RWPE2 (cell line): Measurements from ENCODE around the gene HERC4.

ENCODE experiments used
- ATAC-seq: fragments of 200-7000 bp; cut with Tn5 transposase; 3 replicates; pipeline ENCODE4 v1.9.1; 2021; ENCODE audit warnings: low read depth
- DNase-seq: peaks from one replicate; pipeline ENCODE4 v3.0.0-alpha.2; 2020; ENCODE audit warnings: low spot score
- H3K27ac ChIP-seq: fragments of 450-650 bp; 2 replicates; pipeline ENCODE4 v1.5.1; 2017; ENCODE audit warnings: mild to moderate bottlenecking; ENCODE audit not compliant: poor library complexity, severe bottlenecking
- H3K27me3 ChIP-seq: fragments of 250-450 bp; sonication (Bioruptor Pico); 2 replicates; pipeline ENCODE4 v1.5.1; 2021; ENCODE audit warnings: mild to moderate bottlenecking, moderate library complexity; ENCODE audit not compliant: insufficient read depth, poor library complexity, severe bottlenecking
- H3K36me3 ChIP-seq: fragments of 250-450 bp; sonication (Bioruptor Pico); 2 replicates; pipeline ENCODE4 v1.5.1; 2020; ENCODE audit warnings: low read depth, mild to moderate bottlenecking, moderate library complexity
- H3K4me1 ChIP-seq: fragments of 250-450 bp; sonication (Bioruptor Pico); 2 replicates; pipeline ENCODE4 v1.5.1; 2021; ENCODE audit warnings: mild to moderate bottlenecking, moderate library complexity; ENCODE audit not compliant: insufficient read depth, poor library complexity, severe bottlenecking
- H3K4me3 ChIP-seq: fragments of 250-450 bp; sonication (Bioruptor Pico); 2 replicates; pipeline ENCODE4 v1.5.1; 2021; ENCODE audit warnings: mild to moderate bottlenecking, moderate library complexity; ENCODE audit not compliant: severe bottlenecking
- H3K9me3 ChIP-seq: fragments of 250-450 bp; sonication (Bioruptor Pico); 2 replicates; pipeline ENCODE4 v1.5.1; 2021; ENCODE audit warnings: mild to moderate bottlenecking, moderate library complexity; ENCODE audit not compliant: severe bottlenecking
- TF ChIP-seq, protein P1 (sequence below): fragments of 450-650 bp; IDR thresholded peaks from one replicate; pipeline ENCODE4 v1.5.1; 2017; ENCODE audit warnings: mild to moderate bottlenecking, moderate library complexity; ENCODE audit not compliant: poor library complexity, severe bottlenecking

Gene HERC4

DNA sequence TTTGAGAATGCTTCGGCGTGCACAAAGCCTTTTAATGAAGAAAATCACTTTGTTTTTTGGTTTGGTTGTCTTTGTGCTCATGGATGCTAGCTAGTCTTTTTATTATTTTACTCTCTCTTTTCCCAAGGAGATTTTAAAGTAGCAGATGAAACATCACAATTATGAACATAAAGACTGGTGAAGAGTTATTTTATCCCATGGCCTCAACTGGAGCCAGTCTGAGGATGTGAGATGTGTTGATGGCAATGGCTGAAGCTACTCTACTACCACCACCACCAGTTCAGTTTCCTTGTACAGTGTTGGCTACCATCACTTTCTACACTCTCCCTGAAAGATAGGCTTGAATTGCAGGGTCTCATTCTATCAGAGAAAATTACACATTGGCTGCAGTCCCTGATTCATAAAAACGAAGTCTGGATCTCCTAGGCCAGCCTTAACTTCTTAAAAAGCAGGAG, 494 bp upstream of the HERC4 start:
- Histone ChIP-seq H3K4me3 (peak overlapping the region; percentile 72), H3K27me3 (no peaks in the 10 kb centered on the region), H3K36me3 (peaks cover 28% of the 10 kb centered on the region), H3K4me1 (peaks cover 32% of the 10 kb centered on the region), H3K27ac (peak overlapping the region; percentile 88), H3K9me3 (no peaks in the 10 kb centered on the region)
- ATAC-seq (no peak), DNase-seq (no peak)
- TF ChIP-seq, protein P1, sequence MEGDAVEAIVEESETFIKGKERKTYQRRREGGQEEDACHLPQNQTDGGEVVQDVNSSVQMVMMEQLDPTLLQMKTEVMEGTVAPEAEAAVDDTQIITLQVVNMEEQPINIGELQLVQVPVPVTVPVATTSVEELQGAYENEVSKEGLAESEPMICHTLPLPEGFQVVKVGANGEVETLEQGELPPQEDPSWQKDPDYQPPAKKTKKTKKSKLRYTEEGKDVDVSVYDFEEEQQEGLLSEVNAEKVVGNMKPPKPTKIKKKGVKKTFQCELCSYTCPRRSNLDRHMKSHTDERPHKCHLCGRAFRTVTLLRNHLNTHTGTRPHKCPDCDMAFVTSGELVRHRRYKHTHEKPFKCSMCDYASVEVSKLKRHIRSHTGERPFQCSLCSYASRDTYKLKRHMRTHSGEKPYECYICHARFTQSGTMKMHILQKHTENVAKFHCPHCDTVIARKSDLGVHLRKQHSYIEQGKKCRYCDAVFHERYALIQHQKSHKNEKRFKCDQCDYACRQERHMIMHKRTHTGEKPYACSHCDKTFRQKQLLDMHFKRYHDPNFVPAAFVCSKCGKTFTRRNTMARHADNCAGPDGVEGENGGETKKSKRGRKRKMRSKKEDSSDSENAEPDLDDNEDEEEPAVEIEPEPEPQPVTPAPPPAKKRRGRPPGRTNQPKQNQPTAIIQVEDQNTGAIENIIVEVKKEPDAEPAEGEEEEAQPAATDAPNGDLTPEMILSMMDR, result no peak

DNA sequence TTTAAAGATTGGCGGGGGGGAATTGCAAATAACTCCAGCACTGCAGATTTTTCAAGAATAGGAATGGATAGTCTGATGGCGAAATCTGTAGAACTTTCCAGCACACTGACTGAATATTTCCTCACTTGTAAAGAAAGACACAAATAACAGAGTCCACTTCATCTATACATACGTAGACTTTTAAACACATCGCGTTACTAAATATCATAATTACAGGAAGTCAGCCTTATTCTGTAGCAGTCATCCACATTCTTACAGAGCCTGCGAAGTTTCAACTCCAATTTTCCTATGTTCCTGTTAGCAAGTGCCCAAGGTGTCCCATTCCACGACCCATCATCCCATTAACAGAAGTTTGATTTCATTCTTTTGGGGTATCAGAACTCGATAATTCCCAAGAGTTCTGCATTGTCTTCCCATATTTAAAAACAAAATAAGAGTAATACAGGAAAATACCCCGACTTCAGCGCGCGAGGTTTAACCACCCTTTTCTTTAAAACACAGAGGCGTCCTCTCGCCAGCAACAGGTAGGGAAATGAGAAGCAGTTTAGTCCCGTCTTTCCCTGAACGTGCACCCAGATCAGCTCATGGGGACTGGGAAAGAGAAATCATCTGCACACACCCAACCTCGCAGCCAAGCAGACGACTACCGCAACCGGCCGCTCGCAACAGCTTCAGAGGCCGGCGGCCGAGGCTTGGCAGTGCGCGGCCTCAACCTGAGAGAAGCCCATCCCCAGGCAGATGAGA, 880 bp downstream of the HERC4 start:
- no peaks in the 10 kb centered on the region for H3K27me3 ChIP-seq
- peaks cover 32% of the 10 kb centered on the region for H3K4me1 ChIP-seq
- ATAC-seq, result no peak
- H3K4me3 ChIP-seq, result peak overlapping the region; percentile 72
- TF ChIP-seq, protein P1, result no peak
- DNase-seq, result no peak
- H3K36me3 ChIP-seq, result peaks cover 40% of the 10 kb centered on the region
- no peaks in the 10 kb centered on the region for H3K9me3 ChIP-seq
- peak overlapping the region; percentile 88 for H3K27ac ChIP-seq

DNA sequence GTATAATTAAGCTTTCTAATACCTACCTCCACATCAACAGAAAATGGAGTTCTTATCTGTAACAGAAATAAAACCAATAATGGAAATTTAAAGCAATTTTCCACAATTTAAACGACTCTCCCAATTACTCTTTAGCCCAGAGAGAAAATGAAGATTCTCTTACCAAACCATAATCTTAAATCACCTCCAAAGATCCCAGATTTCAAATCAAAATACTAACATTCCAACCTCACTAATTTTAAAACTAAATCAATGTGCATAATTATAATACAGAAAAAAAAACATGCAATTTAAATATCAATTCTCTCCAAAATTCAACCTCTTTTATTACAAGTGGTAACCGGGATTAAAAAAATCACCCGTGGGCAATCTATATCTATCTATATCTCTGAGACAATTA, 1.5 kb downstream of the HERC4 start:
- ATAC-seq (no peak), DNase-seq (no peak)
- Histone ChIP-seq H3K9me3 (no peaks in the 10 kb centered on the region), H3K4me3 (peak overlapping the region; percentile 72), H3K4me1 (peaks cover 32% of the 10 kb centered on the region), H3K27ac (peak overlapping the region; percentile 88), H3K36me3 (peaks cover 46% of the 10 kb centered on the region), H3K27me3 (no peaks in the 10 kb centered on the region)
- TF ChIP-seq, protein P1, result no peak

DNA sequence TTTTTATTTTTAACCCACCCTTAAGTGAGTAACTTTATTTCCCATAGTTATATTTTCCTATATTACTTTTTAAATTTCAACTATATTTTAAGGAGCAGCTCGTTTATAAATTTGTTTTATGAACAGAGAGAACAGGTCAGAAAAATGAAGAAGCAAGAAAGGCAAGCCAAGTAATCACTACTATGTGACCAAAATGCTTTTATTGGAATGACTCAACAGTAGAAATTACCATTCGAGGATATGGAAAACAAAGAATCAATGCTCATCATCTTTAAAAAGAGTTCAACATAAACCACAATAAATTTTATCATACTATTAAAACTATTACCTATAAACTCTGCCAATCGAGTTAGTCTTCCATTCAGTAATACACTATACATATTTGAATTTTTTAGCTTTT, 7.6 kb downstream of the HERC4 start:
- H3K27ac ChIP-seq, result no peak overlapping the region
- TF ChIP-seq, protein P1, result no peak

DNA sequence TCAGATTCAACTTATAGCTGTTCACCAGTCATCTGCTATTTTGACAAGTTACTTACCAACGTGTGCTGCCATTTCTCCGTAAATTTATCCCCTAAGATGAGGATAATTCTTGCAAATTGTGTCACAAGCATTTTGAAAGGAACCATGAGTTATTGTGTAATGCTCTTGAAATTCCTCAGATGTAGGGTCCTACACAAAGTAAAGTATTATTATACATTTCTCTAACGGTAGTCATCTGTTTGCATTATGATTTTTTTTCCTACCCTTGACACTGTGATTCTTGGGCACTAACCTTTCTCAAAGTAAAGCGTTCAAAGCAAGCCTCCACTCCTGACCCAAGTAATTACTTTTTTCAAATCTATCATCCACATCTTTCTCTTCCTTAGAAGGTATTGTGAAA, 8.1 kb downstream of the HERC4 start:
- no peak overlapping the region for H3K4me3 ChIP-seq
- peaks cover 84% of the 10 kb centered on the region for H3K36me3 ChIP-seq
- ATAC-seq (no peak), DNase-seq (no peak)
- no peaks in the 10 kb centered on the region for H3K27me3 ChIP-seq
- peaks cover 15% of the 10 kb centered on the region for H3K4me1 ChIP-seq
- no peak overlapping the region for H3K27ac ChIP-seq
- TF ChIP-seq, protein P1, result no peak
- H3K9me3 ChIP-seq, result no peaks in the 10 kb centered on the region

More for the DNA sequence above, 7.6 kb downstream of the HERC4 start:
- DNase-seq (no peak), ATAC-seq (no peak)
- Histone ChIP-seq H3K4me3 (no peak overlapping the region), H3K27me3 (no peaks in the 10 kb centered on the region), H3K9me3 (no peaks in the 10 kb centered on the region), H3K36me3 (peaks cover 84% of the 10 kb centered on the region), H3K4me1 (peaks cover 19% of the 10 kb centered on the region)
